GM23248 (cell line): Measurements from ENCODE around the gene PNKD.

Experiments used
- EZH2 ChIP-seq: fragments of 200-600 bp; sonication (generic); IDR thresholded peaks from 2 replicates; pipeline ENCODE4 v1.6.1; 2018; ENCODE audit warnings: antibody characterized with exemption, mild to moderate bottlenecking; ENCODE audit not compliant: insufficient read depth, poor library complexity, severe bottlenecking
- EZH2phosphoT487 ChIP-seq: fragments of 200-600 bp; sonication (generic); IDR thresholded peaks from 2 replicates; pipeline ENCODE4 v1.6.1; 2018; ENCODE audit warnings: antibody characterized with exemption, moderate library complexity, mild to moderate bottlenecking, low read depth; ENCODE audit not compliant: insufficient read depth

GRCh38 chr2:218386505-218387368 is 116.4 kb downstream of the PNKD start:
- TF ChIP-seq EZH2 (no peak), EZH2phosphoT487 (no peak)
